MM.1S (cell line): ENCODE results near the gene AP3S1.

Experiments used
- CTCF ChIP-seq: fragments of 300-600 bp; sonication (generic); IDR thresholded peaks from 2 replicates; pipeline ENCODE4 v1.5.1; 2016; ENCODE audit warnings: antibody characterized with exemption, low read length, mixed read lengths
- EZH2 ChIP-seq: fragments of 300-600 bp; sonication (generic); optimal IDR thresholded peaks from 2 replicates; pipeline ENCODE3; 2017; ENCODE audit warnings: low read depth, mild to moderate bottlenecking, antibody characterized with exemption, low read length, mixed read lengths

GRCh38 chr5:115795700-115796099 lies 46.0 kb upstream of the AP3S1 start:
- TF ChIP-seq EZH2 (no peak), CTCF (no peak)
